ENCODE measurements around the gene SLC26A6.

- TF ChIP-seq POLR2A (IDR thresholded peaks at IDR 0.05) (no peak), CTCF (IDR thresholded peaks at IDR 0.05) (no peak)
These were observed 11.3 kb downstream of the SLC26A6 start for GRCh38 chr3:48623851-48624547.
